GM21723 (cell line): Measurements from ENCODE around the gene BAZ2A.
"Not testable (repeated sequence)": the region's sequence is repeated elsewhere in the genome, so short reads cannot be mapped to it uniquely, and the experiment has no call there.

Experiments
- ATAC-seq: cut with Tn5 transposase; IDR thresholded peaks from one replicate; pipeline ENCODE4 v1.9.1; 2021; ENCODE audit warnings: mild to moderate bottlenecking, moderate library complexity; ENCODE audit not compliant: unreplicated experiment

Gene BAZ2A

GRCh38 chr12:56599797-56600196 lies 30.3 kb downstream of the BAZ2A start:
- ATAC-seq = no peak

- no peak for ATAC-seq
Measured at GRCh38 chr12:56599041-56599440, 31.1 kb downstream of the BAZ2A start.

- ATAC-seq = no peak
Measured at GRCh38 chr12:56596815-56597214, 33.3 kb downstream of the BAZ2A start.

GRCh38 chr12:56593909-56594621 lies 36.1 kb downstream of the BAZ2A start:
- ATAC-seq = peak; percentile 59

GRCh38 chr12:56591961-56592360 lies 38.2 kb downstream of the BAZ2A start:
- ATAC-seq = no peak

- no peak for ATAC-seq
Measured at GRCh38 chr12:56591126-56591525, 39.0 kb downstream of the BAZ2A start.

- peak; percentile 51 for ATAC-seq
Measured at GRCh38 chr12:56590237-56590830, 39.8 kb downstream of the BAZ2A start.

GRCh38 chr12:56589783-56590182 lies 40.3 kb downstream of the BAZ2A start:
- no peak for ATAC-seq

- ATAC-seq = no peak
Measured at GRCh38 chr12:56585098-56585497, 45.0 kb downstream of the BAZ2A start.

- no peak for ATAC-seq
Measured at GRCh38 chr12:56581418-56582145, 48.5 kb downstream of the BAZ2A start.

- no peak for ATAC-seq
Measured at GRCh38 chr12:56578983-56579546, 51.1 kb downstream of the BAZ2A start.

GRCh38 chr12:56577248-56577647 lies 52.9 kb downstream of the BAZ2A start:
- ATAC-seq = not testable (repeated sequence)

- ATAC-seq = no peak
Measured at GRCh38 chr12:56574210-56574609, 55.9 kb downstream of the BAZ2A start.

- ATAC-seq = no peak
Measured at GRCh38 chr12:56572288-56572687, 57.8 kb downstream of the BAZ2A start.

- no peak for ATAC-seq
Measured at GRCh38 chr12:56571121-56571520, 59.0 kb downstream of the BAZ2A start.

GRCh38 chr12:56568146-56568545 lies 62.0 kb downstream of the BAZ2A start:
- no peak for ATAC-seq

- ATAC-seq = peak; percentile 92
Measured at GRCh38 chr12:56565510-56566101, 64.5 kb downstream of the BAZ2A start.

GRCh38 chr12:56551070-56551469 lies 79.1 kb downstream of the BAZ2A start:
- ATAC-seq = no peak

- no peak for ATAC-seq
Measured at GRCh38 chr12:56546680-56547079, 83.4 kb downstream of the BAZ2A start.
